Fibroblast of mammary gland (primary cell): ENCODE measurements around the gene SYNM.

ENCODE experiments used
- DNase-seq: peaks from one replicate; pipeline ENCODE4 v3.0.0-alpha.2; 2010; ENCODE audit warnings: low read depth
- H3K4me3 ChIP-seq: 2 replicates; pipeline ENCODE4 v1.5.1; 2011; ENCODE audit warnings: low read depth, mild to moderate bottlenecking, low read length, moderate library complexity; ENCODE audit not compliant: control insufficient read depth
- TF ChIP-seq, protein P1 (sequence below): conservative IDR thresholded peaks from 2 replicates; pipeline ENCODE4 v1.5.1; 2011; ENCODE audit warnings: low read depth, low read length, inconsistent platforms; ENCODE audit not compliant: control insufficient read depth, insufficient read depth

The SYNM gene

GRCh38 chr15:99149366-99149765, 44.5 kb downstream of the SYNM start:
- DNase-seq = no peak
- TF ChIP-seq, protein P1, sequence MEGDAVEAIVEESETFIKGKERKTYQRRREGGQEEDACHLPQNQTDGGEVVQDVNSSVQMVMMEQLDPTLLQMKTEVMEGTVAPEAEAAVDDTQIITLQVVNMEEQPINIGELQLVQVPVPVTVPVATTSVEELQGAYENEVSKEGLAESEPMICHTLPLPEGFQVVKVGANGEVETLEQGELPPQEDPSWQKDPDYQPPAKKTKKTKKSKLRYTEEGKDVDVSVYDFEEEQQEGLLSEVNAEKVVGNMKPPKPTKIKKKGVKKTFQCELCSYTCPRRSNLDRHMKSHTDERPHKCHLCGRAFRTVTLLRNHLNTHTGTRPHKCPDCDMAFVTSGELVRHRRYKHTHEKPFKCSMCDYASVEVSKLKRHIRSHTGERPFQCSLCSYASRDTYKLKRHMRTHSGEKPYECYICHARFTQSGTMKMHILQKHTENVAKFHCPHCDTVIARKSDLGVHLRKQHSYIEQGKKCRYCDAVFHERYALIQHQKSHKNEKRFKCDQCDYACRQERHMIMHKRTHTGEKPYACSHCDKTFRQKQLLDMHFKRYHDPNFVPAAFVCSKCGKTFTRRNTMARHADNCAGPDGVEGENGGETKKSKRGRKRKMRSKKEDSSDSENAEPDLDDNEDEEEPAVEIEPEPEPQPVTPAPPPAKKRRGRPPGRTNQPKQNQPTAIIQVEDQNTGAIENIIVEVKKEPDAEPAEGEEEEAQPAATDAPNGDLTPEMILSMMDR = no peak
- no peak overlapping the region for H3K4me3 ChIP-seq

DNA sequence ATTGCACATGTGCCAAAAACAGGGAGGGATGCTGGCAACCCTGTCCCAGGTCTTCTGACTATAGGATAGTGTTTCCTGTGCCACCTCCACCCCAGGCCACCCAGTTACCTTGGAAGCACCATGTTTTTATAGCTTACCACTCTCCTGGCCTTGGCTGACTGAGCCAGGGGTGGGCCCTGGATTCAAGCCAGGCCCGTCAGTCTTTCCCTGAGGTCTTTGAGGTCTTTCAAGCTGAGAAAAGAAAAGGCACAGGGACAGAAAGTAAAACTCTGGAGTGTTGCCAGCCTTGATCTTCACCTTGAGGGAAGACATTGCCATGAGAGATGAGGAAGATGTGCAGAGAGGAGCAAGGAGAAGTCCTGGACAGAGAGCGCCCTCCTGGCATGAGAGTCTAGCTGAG, 46.3 kb downstream of the SYNM start:
- no peak for DNase-seq
- TF ChIP-seq, protein P1 = no peak
- H3K4me3 ChIP-seq = no peak overlapping the region

GRCh38 chr15:99153026-99153535, 48.2 kb downstream of the SYNM start:
- TF ChIP-seq, protein P1 = no peak
- no peak overlapping the region for H3K4me3 ChIP-seq
- no peak for DNase-seq

GRCh38 chr15:99154271-99154670, 49.4 kb downstream of the SYNM start:
- H3K4me3 ChIP-seq = no peak overlapping the region
- TF ChIP-seq, protein P1 = no peak
- DNase-seq = peak; percentile 18

GRCh38 chr15:99155961-99156443, 51.1 kb downstream of the SYNM start:
- TF ChIP-seq, protein P1 = no peak
- DNase-seq = peak; percentile 37

GRCh38 chr15:99157456-99157855, 52.6 kb downstream of the SYNM start:
- DNase-seq = no peak
- no peak overlapping the region for H3K4me3 ChIP-seq
- TF ChIP-seq, protein P1 = no peak

More at GRCh38 chr15:99155961-99156443, 51.1 kb downstream of the SYNM start:
- H3K4me3 ChIP-seq = no peak overlapping the region

GRCh38 chr15:99158626-99159412, 53.9 kb downstream of the SYNM start:
- TF ChIP-seq, protein P1 = no peak
- peak; percentile 6 for DNase-seq
- H3K4me3 ChIP-seq = no peak overlapping the region
